ENCODE results near the gene SYTL2.

The SYTL2 gene

DNA sequence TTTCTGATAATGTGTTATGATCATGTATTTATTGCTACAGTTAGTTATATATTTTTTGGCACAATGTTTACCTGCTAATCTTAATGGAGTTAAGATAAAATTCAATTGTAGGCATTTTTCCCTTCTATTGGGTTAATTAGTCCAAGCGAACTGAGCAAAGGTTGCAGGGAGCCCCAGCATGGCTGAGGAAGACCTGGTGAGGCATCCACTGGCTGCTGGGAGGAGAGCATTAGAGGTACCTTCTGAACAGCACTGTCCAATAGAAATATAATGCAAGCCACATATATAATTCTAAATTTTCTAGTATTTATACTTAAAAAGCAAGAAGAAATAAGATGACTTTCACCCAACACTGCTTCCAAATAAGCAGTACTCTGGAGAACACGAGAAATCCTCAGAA lies 163.9 kb downstream of the SYTL2 start:
- DNase-seq, result no peak
